CD4-positive, alpha-beta T cell (primary cell): ENCODE data around the gene ASTN2. TPM values are rescaled to one million over a fixed set of nuclear protein-coding genes. Genes with fewer than 3 reads are reported as not detected.

ENCODE experiments used
- ATAC-seq: fragments of 200-7000 bp; cut with Tn5 transposase; one replicate; pipeline ENCODE4 v1.10.0; 2022; ENCODE audit warnings: mild to moderate bottlenecking; ENCODE audit not compliant: poor library complexity
- CTCF ChIA-PET: fragments of 350-600 bp; sonication (Branson Sonifier 250); formaldehyde crosslinking; loops from one replicate; lab custom pipeline; 2021; ENCODE audit warnings: antibody characterized with exemption, inconsistent platforms; lab: Charles Lee
- POLR2A ChIA-PET: fragments of 350-600 bp; sonication (Branson Sonifier 250); formaldehyde crosslinking; loops from one replicate; lab custom pipeline; 2021; ENCODE audit warnings: antibody characterized with exemption, inconsistent platforms; lab: Charles Lee
- DNase-seq, 14 experiments: peaks; one replicate each; pipeline ENCODE4 v3.0.0-alpha.2; 2013 to 2020; ENCODE audit warnings: mixed read lengths in 2 of 14
- H3K27ac ChIP-seq, 2 donors: one replicate each; pipeline versions ENCODE4 v1.5.1 to v1.7.0; 2013; ENCODE audit warnings: low read length in 2 of 2, low read depth in 1 of 2, mild to moderate bottlenecking in 1 of 2
- H3K27me3 ChIP-seq, 2 experiments: 1 replicate in 1 of 2; 2 replicates in 1 of 2; pipeline versions ENCODE4 v1.6.1 to v1.7.0; 2013; ENCODE audit warnings: low read length in 2 of 2, control low read depth in 1 of 2, mild to moderate bottlenecking in 1 of 2, moderate library complexity in 1 of 2; ENCODE audit not compliant: insufficient read depth in 2 of 2, control insufficient read depth in 1 of 2
- H3K36me3 ChIP-seq: one replicate; pipeline ENCODE4 v1.6.1; 2013; ENCODE audit warnings: low read length, control low read depth; ENCODE audit not compliant: insufficient read depth
- H3K4me1 ChIP-seq: one replicate; pipeline ENCODE4 v1.6.1; 2013; ENCODE audit warnings: low read length, control low read depth; ENCODE audit not compliant: insufficient read depth
- H3K4me3 ChIP-seq: one replicate; pipeline ENCODE4 v1.5.1; 2013; ENCODE audit warnings: mild to moderate bottlenecking, low read length, moderate library complexity
- H3K9me3 ChIP-seq, 2 experiments: 1 replicate in 1 of 2; 2 replicates in 1 of 2; pipeline versions ENCODE4 v1.6.1 to v1.7.0; 2013; ENCODE audit warnings: low read length in 2 of 2, mild to moderate bottlenecking in 2 of 2, control low read depth in 1 of 2, moderate library complexity in 1 of 2; ENCODE audit not compliant: control insufficient read depth in 1 of 2, insufficient read depth in 1 of 2
- H3K27ac Mint-ChIP-seq: one replicate; pipeline ENCODE4 v1.8.0; 2020; ENCODE audit warnings: mixed read lengths
- H3K27me3 Mint-ChIP-seq: one replicate; pipeline ENCODE4 v1.8.0; 2021; ENCODE audit warnings: mixed read lengths
- H3K36me3 Mint-ChIP-seq: one replicate; pipeline ENCODE4 v1.8.0; 2021; ENCODE audit warnings: low read depth, mixed read lengths
- H3K4me1 Mint-ChIP-seq: one replicate; pipeline ENCODE4 v1.8.0; 2021; ENCODE audit warnings: low read depth, mixed read lengths
- H3K4me3 Mint-ChIP-seq: one replicate; pipeline ENCODE4 v1.8.0; 2020; ENCODE audit warnings: mild to moderate bottlenecking, mixed read lengths
- H3K9me3 Mint-ChIP-seq: one replicate; pipeline ENCODE4 v1.8.0; 2020; ENCODE audit warnings: mixed read lengths
- intact Hi-C, 2 experiments: fragments of 100-400 bp; cut with DNase I in 1 of 2; cut with micrococcal nuclease in 1 of 2; formaldehyde crosslinking; loops; one replicate each; pipeline versions ENCODE4 v1.15.1 to v1.9.0; 2023 to 2025; cut with DNase I, micrococcal nuclease
- total RNA-seq, 174 experiments: library from RNA in 2 of 174; stranded (reverse) in 2 of 174; gene quantifications; one replicate each; pipeline ENCODE4 v1.2.3 and lab custom pipeline; 2021 to 2026
- TF ChIP-seq, protein P1 (sequence below): fragments of 200-600 bp; IDR thresholded peaks from one replicate; pipeline ENCODE4 v1.8.0; 2022; ENCODE audit warnings: antibody characterized with exemption, mild to moderate bottlenecking

Gene ASTN2
- total RNA-seq, 2 experiments from 2014 or later = 2.3 to 2.4 TPM

DNA sequence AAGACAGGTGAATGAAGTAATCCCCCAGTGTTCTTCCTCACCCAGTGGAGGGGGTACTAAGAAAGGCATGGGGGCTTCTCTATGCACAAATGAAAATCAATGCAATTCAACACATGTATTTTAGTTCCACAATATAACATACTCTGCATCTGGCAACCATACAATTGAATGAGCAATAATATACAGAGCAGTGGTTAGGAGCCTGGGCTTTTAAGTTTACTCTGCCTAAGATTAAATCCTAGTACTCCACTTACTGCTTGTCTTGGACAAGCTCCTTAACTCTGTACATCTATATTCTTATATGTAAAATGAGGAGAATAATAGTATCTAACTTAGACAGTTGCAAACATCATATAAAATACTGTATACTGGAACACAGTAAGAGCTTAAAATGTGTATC, 923.2 kb downstream of the ASTN2 start:
- H3K4me3 Mint-ChIP-seq = no peak overlapping the region
- DNase-seq = no peak
- TF ChIP-seq, protein P1, sequence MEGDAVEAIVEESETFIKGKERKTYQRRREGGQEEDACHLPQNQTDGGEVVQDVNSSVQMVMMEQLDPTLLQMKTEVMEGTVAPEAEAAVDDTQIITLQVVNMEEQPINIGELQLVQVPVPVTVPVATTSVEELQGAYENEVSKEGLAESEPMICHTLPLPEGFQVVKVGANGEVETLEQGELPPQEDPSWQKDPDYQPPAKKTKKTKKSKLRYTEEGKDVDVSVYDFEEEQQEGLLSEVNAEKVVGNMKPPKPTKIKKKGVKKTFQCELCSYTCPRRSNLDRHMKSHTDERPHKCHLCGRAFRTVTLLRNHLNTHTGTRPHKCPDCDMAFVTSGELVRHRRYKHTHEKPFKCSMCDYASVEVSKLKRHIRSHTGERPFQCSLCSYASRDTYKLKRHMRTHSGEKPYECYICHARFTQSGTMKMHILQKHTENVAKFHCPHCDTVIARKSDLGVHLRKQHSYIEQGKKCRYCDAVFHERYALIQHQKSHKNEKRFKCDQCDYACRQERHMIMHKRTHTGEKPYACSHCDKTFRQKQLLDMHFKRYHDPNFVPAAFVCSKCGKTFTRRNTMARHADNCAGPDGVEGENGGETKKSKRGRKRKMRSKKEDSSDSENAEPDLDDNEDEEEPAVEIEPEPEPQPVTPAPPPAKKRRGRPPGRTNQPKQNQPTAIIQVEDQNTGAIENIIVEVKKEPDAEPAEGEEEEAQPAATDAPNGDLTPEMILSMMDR = no peak
- H3K27ac Mint-ChIP-seq = no peak overlapping the region
- CTCF ChIA-PET = no interaction called here
- H3K4me3 ChIP-seq = no peak overlapping the region
- no peaks in the 10 kb centered on the region for H3K4me1 Mint-ChIP-seq
- intact Hi-C loops = loop anchor here in 1 of 2 experiments (10.0 kb wide), 1 partner anchor 1807 kb away; the partner anchor contains the start of gene TEX48
- no peak overlapping the region for H3K27ac ChIP-seq
- no peaks in the 10 kb centered on the region for H3K4me1 ChIP-seq
- ATAC-seq = no peak
- H3K9me3 Mint-ChIP-seq = no peaks in the 10 kb centered on the region
- H3K36me3 ChIP-seq = no peaks in the 10 kb centered on the region
- POLR2A ChIA-PET = no interaction called here
- no peaks in the 10 kb centered on the region for H3K27me3 Mint-ChIP-seq
- H3K36me3 Mint-ChIP-seq = no peaks in the 10 kb centered on the region
- no peaks in the 10 kb centered on the region for H3K27me3 ChIP-seq
- no peaks in the 10 kb centered on the region for H3K9me3 ChIP-seq

DNA sequence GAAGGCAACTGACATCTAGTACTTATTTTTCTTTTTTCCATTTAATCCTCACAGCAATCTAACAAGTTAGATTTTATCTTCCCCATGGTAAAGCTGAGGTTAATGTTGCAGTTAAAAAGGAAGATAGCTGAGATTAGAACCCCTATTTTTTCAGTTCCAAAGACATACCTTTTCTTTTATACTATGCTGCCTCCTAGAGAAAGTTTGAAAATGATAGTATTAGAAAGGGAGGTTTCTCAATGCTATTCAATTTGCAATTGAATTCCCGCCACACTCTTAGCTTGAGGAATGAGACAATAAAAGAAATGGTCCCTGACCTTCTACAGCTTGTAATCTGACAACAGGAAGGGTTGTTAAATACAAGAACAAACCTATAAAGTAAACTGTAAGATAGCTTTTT, 923.6 kb downstream of the ASTN2 start:
- no peak overlapping the region for H3K27ac Mint-ChIP-seq
- CTCF ChIA-PET = no interaction called here

DNA sequence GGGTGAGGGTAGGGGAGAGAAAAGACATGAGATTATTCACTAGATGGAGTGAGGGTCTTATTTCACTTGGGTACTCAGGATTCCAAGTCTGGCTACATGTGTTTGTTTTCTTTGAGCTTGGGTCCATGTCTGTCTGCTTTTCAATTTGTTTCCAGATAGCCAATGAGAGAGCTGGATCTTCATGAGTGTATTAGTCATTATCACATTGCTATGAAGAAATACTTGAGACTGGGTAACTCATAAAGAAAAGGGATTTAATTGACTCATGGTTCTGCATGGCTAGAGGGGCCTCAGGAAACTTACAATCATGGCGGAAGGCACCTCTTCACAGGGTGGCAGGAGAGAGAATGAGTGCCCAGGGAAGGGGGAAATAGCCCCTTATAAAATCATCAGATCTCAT, 924.5 kb downstream of the ASTN2 start:
- intact Hi-C loops = loop anchor here in 1 of 2 experiments (10.0 kb wide), 1 partner anchor 1806 kb away; the partner anchor contains the start of gene TEX48
- TF ChIP-seq, protein P1 = no peak
- Mint-ChIP-seq H3K27ac (no peak overlapping the region), H3K27me3 (no peaks in the 10 kb centered on the region), H3K4me3 (no peak overlapping the region), H3K4me1 (no peaks in the 10 kb centered on the region), H3K36me3 (no peaks in the 10 kb centered on the region), H3K9me3 (no peaks in the 10 kb centered on the region)
- CTCF ChIA-PET = interaction anchor here (0.6 kb wide), 1 partner anchor 731 kb away, joined by 3 read pairs; no protein-coding TSS in a partner anchor
- ATAC-seq = no peak
- no peak for DNase-seq
- Histone ChIP-seq H3K4me1 (no peaks in the 10 kb centered on the region), H3K9me3 (no peaks in the 10 kb centered on the region), H3K36me3 (no peaks in the 10 kb centered on the region), H3K27ac (no peak overlapping the region), H3K27me3 (no peaks in the 10 kb centered on the region), H3K4me3 (no peak overlapping the region)
- POLR2A ChIA-PET = interaction anchor here (0.6 kb wide), 1 partner anchor 807 kb away, joined by 3 read pairs; no protein-coding TSS in a partner anchor

More for the DNA sequence above, 923.6 kb downstream of the ASTN2 start:
- Histone ChIP-seq H3K4me3 (no peak overlapping the region), H3K9me3 (no peaks in the 10 kb centered on the region), H3K27ac (no peak overlapping the region), H3K27me3 (no peaks in the 10 kb centered on the region), H3K36me3 (no peaks in the 10 kb centered on the region), H3K4me1 (no peaks in the 10 kb centered on the region)
- Mint-ChIP-seq H3K27me3 (no peaks in the 10 kb centered on the region), H3K36me3 (no peaks in the 10 kb centered on the region), H3K9me3 (no peaks in the 10 kb centered on the region), H3K4me3 (no peak overlapping the region), H3K4me1 (no peaks in the 10 kb centered on the region)
- no peak for DNase-seq
- POLR2A ChIA-PET = no interaction called here
- intact Hi-C loops = loop anchor here in 1 of 2 experiments (10.0 kb wide), 1 partner anchor 1806 kb away; the partner anchor contains the start of gene TEX48
- ATAC-seq = no peak
- TF ChIP-seq, protein P1 = no peak
